IMR-90 (cell line): Measurements from ENCODE around the gene SHB. TPM values are rescaled to one million over a fixed set of nuclear protein-coding genes. Genes with fewer than 3 reads are reported as not detected.
A peak's percentile ranks its signal among the peaks of the same experiment; 100 is the strongest.

Experiments used
- ATAC-seq: fragments of 200-7000 bp; cut with Tn5 transposase; 2 replicates; pipeline ENCODE4 v1.9.1; 2020; ENCODE audit warnings: low read depth, mild to moderate bottlenecking, moderate library complexity
- BruUV-seq: library from RNA; stranded (reverse); fragments of 400-500 nt; replicated peaks from 2 replicates; lab custom pipeline; 2021; lab: Mats Ljungman, UMichigan
- CTCF ChIA-PET: fragments of 300-600 bp; formaldehyde crosslinking; extraction: SDS; loops from one replicate; lab custom pipeline; 2021; ENCODE audit warnings: antibody characterized with exemption; lab: Yijun Ruan, JAX
- POLR2A ChIA-PET: fragments of 300-600 bp; sonication (Branson Sonifier 250); formaldehyde crosslinking; loops from one replicate; lab custom pipeline; 2022; ENCODE audit warnings: antibody characterized with exemption; ENCODE audit not compliant: unreplicated experiment; lab: Charles Lee
- DNase-seq: peaks from one replicate; pipeline ENCODE4 v3.0.0; 2013
- H2AFZ ChIP-seq: replicated peaks from 2 replicates; pipeline ENCODE3; 2013; ENCODE audit warnings: low read length, mild to moderate bottlenecking; ENCODE audit not compliant: poor library complexity
- H2AK5ac ChIP-seq: 2 replicates; pipeline ENCODE4 v1.6.1; 2013; ENCODE audit warnings: low read depth, low read length, inconsistent platforms
- H2AK9ac ChIP-seq: replicated peaks from 2 replicates; pipeline ENCODE3; 2013; ENCODE audit warnings: mild to moderate bottlenecking, low read depth, low read length, moderate library complexity; ENCODE audit not compliant: poor library complexity
- H2BK120ac ChIP-seq: 2 replicates; pipeline ENCODE4 v1.6.1; 2013; ENCODE audit warnings: low read depth, low read length, inconsistent platforms
- H2BK15ac ChIP-seq: 3 replicates; pipeline ENCODE4 v1.6.1; 2013; ENCODE audit warnings: low read depth, low read length, inconsistent platforms
- H2BK20ac ChIP-seq: 2 replicates; pipeline ENCODE4 v1.6.1; 2013; ENCODE audit warnings: low read depth, mild to moderate bottlenecking, inconsistent platforms, low read length, moderate library complexity
- H2BK5ac ChIP-seq: 2 replicates; pipeline ENCODE4 v1.6.1; 2013; ENCODE audit warnings: mild to moderate bottlenecking, low read depth, low read length, inconsistent platforms; ENCODE audit not compliant: poor library complexity, severe bottlenecking
- H3K14ac ChIP-seq: replicated peaks from 2 replicates; pipeline ENCODE4 v1.6.1; 2013; ENCODE audit warnings: low read depth, low read length, inconsistent platforms
- H3K18ac ChIP-seq: 2 replicates; pipeline ENCODE4 v1.6.1; 2013; ENCODE audit warnings: low read depth, low read length, control low read depth
- H3K23ac ChIP-seq: 2 replicates; pipeline ENCODE4 v1.6.1; 2013; ENCODE audit warnings: low read depth, low read length, inconsistent platforms
- H3K27ac ChIP-seq: 2 replicates; pipeline ENCODE4 v1.5.1; 2013; ENCODE audit warnings: mild to moderate bottlenecking, control low read depth, low read length; ENCODE audit not compliant: insufficient read depth
- H3K27me3 ChIP-seq: 2 replicates; pipeline ENCODE4 v1.6.1; 2013; ENCODE audit warnings: low read length; ENCODE audit not compliant: control insufficient read depth, insufficient read depth
- H3K36me3 ChIP-seq: 2 replicates; pipeline ENCODE4 v1.6.1; 2013; ENCODE audit warnings: low read length, mixed read lengths; ENCODE audit not compliant: control insufficient read depth, insufficient read depth
- H3K4ac ChIP-seq: 2 replicates; pipeline ENCODE4 v1.6.1; 2013; ENCODE audit warnings: low read depth, low read length, inconsistent platforms
- H3K4me1 ChIP-seq: 2 replicates; pipeline ENCODE4 v1.6.1; 2013; ENCODE audit warnings: low read length, mixed read lengths; ENCODE audit not compliant: control insufficient read depth, insufficient read depth
- H3K4me2 ChIP-seq: 2 replicates; pipeline ENCODE4 v1.6.1; 2013; ENCODE audit warnings: low read depth, mild to moderate bottlenecking, control low read depth, low read length, moderate library complexity
- H3K4me3 ChIP-seq: 2 replicates; pipeline ENCODE4 v1.5.1; 2013; ENCODE audit warnings: low read depth, mild to moderate bottlenecking, control low read depth, low read length, moderate library complexity; ENCODE audit not compliant: insufficient read depth
- H3K56ac ChIP-seq: 2 replicates; pipeline ENCODE4 v1.6.1; 2013; ENCODE audit warnings: low read length, inconsistent platforms; ENCODE audit not compliant: insufficient read depth; ENCODE audit errors: extremely low read depth
- H3K79me1 ChIP-seq, 2 experiments: 2 replicates each; pipeline ENCODE4 v1.6.1; 2013; ENCODE audit warnings: low read length in 2 of 2, inconsistent platforms in 1 of 2, low read depth in 1 of 2
- H3K9ac ChIP-seq: 2 replicates; pipeline ENCODE4 v1.6.1; 2013; ENCODE audit warnings: low read depth, low read length, control low read depth
- H3K9me1 ChIP-seq: 2 replicates; pipeline ENCODE4 v1.6.1; 2013; ENCODE audit warnings: low read length, inconsistent platforms; ENCODE audit not compliant: insufficient read depth
- H3K9me3 ChIP-seq: 2 replicates; pipeline ENCODE4 v1.6.1; 2013; ENCODE audit warnings: low read length; ENCODE audit not compliant: control insufficient read depth, insufficient read depth
- H4K20me1 ChIP-seq: 2 replicates; pipeline ENCODE4 v1.6.1; 2013; ENCODE audit warnings: low read length, inconsistent platforms; ENCODE audit not compliant: insufficient read depth
- H4K5ac ChIP-seq: 2 replicates; pipeline ENCODE4 v1.6.1; 2013; ENCODE audit warnings: mild to moderate bottlenecking, low read depth, low read length, control low read depth
- H4K8ac ChIP-seq, 2 experiments: 2 replicates each; pipeline ENCODE4 v1.6.1; 2013; ENCODE audit warnings: low read depth in 2 of 2, low read length in 2 of 2, control low read depth in 1 of 2, inconsistent platforms in 1 of 2
- H4K91ac ChIP-seq: 2 replicates; pipeline ENCODE4 v1.6.1; 2013; ENCODE audit warnings: low read depth, low read length, inconsistent platforms; ENCODE audit not compliant: insufficient read depth
- BHLHE40 ChIP-seq: fragments of 150-350 bp; IDR thresholded peaks from 2 replicates; pipeline ENCODE4 v1.6.1; 2016; ENCODE audit warnings: mild to moderate bottlenecking, low read depth, low read length
- CEBPB ChIP-seq: IDR thresholded peaks from 2 replicates; pipeline ENCODE4 v1.6.1; 2012; ENCODE audit warnings: low read depth, low read length, improper control_type of control experiment
- CHD1 ChIP-seq: IDR thresholded peaks from 2 replicates; pipeline ENCODE4 v1.6.1; 2012; ENCODE audit warnings: low read depth, low read length, improper control_type of control experiment
- FOS ChIP-seq: fragments of 150-350 bp; IDR thresholded peaks from 2 replicates; pipeline ENCODE4 v1.6.1; 2016; ENCODE audit warnings: low read depth, low read length
- MAFK ChIP-seq: IDR thresholded peaks from 2 replicates; pipeline ENCODE4 v1.6.1; 2012; ENCODE audit warnings: low read depth, low read length, improper control_type of control experiment
- MAZ ChIP-seq: IDR thresholded peaks from 2 replicates; pipeline ENCODE4 v1.6.1; 2012; ENCODE audit warnings: low read depth, mild to moderate bottlenecking, low read length, improper control_type of control experiment, moderate library complexity, borderline replicate concordance
- MXI1 ChIP-seq: IDR thresholded peaks from 2 replicates; pipeline ENCODE4 v1.6.1; 2012; ENCODE audit warnings: low read depth, mild to moderate bottlenecking, low read length, moderate library complexity, borderline replicate concordance
- NFE2L2 ChIP-seq: fragments of 150-350 bp; IDR thresholded peaks from 2 replicates; pipeline ENCODE4 v1.6.1; 2016; ENCODE audit warnings: low read depth, mild to moderate bottlenecking, low read length
- POLR2A ChIP-seq: IDR thresholded peaks from 2 replicates; pipeline ENCODE4 v1.6.1; 2012; ENCODE audit warnings: mild to moderate bottlenecking, low read depth, low read length
- RAD21 ChIP-seq: IDR thresholded peaks from 2 replicates; pipeline ENCODE4 v1.6.1; 2012; ENCODE audit warnings: low read length, improper control_type of control experiment
- RCOR1 ChIP-seq: IDR thresholded peaks from 2 replicates; pipeline ENCODE4 v1.6.1; 2012; ENCODE audit warnings: mild to moderate bottlenecking, low read length, improper control_type of control experiment; ENCODE audit not compliant: insufficient replicate concordance
- RFX5 ChIP-seq: IDR thresholded peaks from 2 replicates; pipeline ENCODE4 v1.8.0; 2012; ENCODE audit warnings: low read depth, mild to moderate bottlenecking, low read length, moderate library complexity
- SMC3 ChIP-seq: fragments of 150-350 bp; IDR thresholded peaks from 2 replicates; pipeline ENCODE4 v1.6.1; 2016; ENCODE audit warnings: low read depth, mild to moderate bottlenecking, antibody characterized with exemption, low read length, moderate library complexity
- WGBS, 2 experiments: methylation state at CpG; one replicate each; pipeline versions ENCODE4 v1.1.5 to v1.1.7; 2013; ENCODE audit warnings: missing lambda C conversion rate in 2 of 2; ENCODE audit not compliant: insufficient read length in 1 of 2; ENCODE audit errors: extremely low coverage in 2 of 2; 5-methylcytosine and 5-hydroxymethylcytosine counted together
- dilution Hi-C: fragments of 300-500 bp; cut with HindIII; formaldehyde crosslinking; loops from one replicate; pipeline ENCODE4 v1.14.3; 2018; ENCODE audit warnings: low sequenced_read_pairs; ENCODE audit not compliant: unreplicated experiment
- in situ Hi-C: fragments of 300-500 bp; cut with MboI; formaldehyde crosslinking; loops from 3 replicates; pipeline ENCODE4 v1.14.3; 2019; ENCODE audit warnings: low sequenced_read_pairs, inconsistent platforms, mixed read lengths
- intact Hi-C: fragments of 100-400 bp; cut with micrococcal nuclease; formaldehyde crosslinking; loops from 2 replicates; pipeline ENCODE4 v1.10.0; 2022
- polyA plus RNA-seq, 3 experiments: library from polyadenylated mRNA; depleted of rRNA; stranded (reverse); fragments of >200 nt; gene quantifications; 2 replicates each; pipeline ENCODE4 v1.2.3, GENCODE V29; 2012; ENCODE audit warnings: low replicate concordance in 1 of 3
- total RNA-seq: library from RNA; depleted of rRNA; stranded (reverse); fragments of >200 nt; gene quantifications from 2 replicates; pipeline ENCODE4 v1.2.3, GENCODE V29; 2012
- TF ChIP-seq, protein P1 (sequence below): conservative IDR thresholded peaks from 2 replicates; pipeline ENCODE4 v1.5.1; 2012; ENCODE audit warnings: mild to moderate bottlenecking, low read depth, low read length, improper control_type of control experiment
- TF ChIP-seq, protein P2 (sequence below): fragments of 150-350 bp; IDR thresholded peaks from 2 replicates; pipeline ENCODE4 v1.6.1; 2016; ENCODE audit warnings: low read depth, mild to moderate bottlenecking, low read length, moderate library complexity, borderline replicate concordance

SHB gene
- total and polyA plus RNA-seq, 2 of the 4 experiments (the other 2 are of a cell fraction) = 6.1 to 20.4 TPM

- BruUV-seq = no TSS peak
- peak overlapping the region; percentile 99 for H4K91ac ChIP-seq
- POLR2A ChIA-PET = no interaction called here
- TF ChIP-seq BHLHE40 = peak; percentile 69
- peak; percentile 80; the same call in 1 of the 2 replicates for TF ChIP-seq MXI1
- TF ChIP-seq CHD1 = 0 out of 2 replicates have a peak, but pooled peaks have one; percentile 31
- peak; percentile 80 for TF ChIP-seq MAZ
- no peak for TF ChIP-seq RFX5
- peak; percentile 85 for TF ChIP-seq CEBPB
- peak; percentile 92 for TF ChIP-seq FOS
- 0 out of 2 replicates have a peak, but pooled peaks have one; percentile 16 for TF ChIP-seq RAD21
- TF ChIP-seq, protein P1, sequence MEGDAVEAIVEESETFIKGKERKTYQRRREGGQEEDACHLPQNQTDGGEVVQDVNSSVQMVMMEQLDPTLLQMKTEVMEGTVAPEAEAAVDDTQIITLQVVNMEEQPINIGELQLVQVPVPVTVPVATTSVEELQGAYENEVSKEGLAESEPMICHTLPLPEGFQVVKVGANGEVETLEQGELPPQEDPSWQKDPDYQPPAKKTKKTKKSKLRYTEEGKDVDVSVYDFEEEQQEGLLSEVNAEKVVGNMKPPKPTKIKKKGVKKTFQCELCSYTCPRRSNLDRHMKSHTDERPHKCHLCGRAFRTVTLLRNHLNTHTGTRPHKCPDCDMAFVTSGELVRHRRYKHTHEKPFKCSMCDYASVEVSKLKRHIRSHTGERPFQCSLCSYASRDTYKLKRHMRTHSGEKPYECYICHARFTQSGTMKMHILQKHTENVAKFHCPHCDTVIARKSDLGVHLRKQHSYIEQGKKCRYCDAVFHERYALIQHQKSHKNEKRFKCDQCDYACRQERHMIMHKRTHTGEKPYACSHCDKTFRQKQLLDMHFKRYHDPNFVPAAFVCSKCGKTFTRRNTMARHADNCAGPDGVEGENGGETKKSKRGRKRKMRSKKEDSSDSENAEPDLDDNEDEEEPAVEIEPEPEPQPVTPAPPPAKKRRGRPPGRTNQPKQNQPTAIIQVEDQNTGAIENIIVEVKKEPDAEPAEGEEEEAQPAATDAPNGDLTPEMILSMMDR = no peak
- peak; percentile 41 for TF ChIP-seq RCOR1
- TF ChIP-seq, protein P2, sequence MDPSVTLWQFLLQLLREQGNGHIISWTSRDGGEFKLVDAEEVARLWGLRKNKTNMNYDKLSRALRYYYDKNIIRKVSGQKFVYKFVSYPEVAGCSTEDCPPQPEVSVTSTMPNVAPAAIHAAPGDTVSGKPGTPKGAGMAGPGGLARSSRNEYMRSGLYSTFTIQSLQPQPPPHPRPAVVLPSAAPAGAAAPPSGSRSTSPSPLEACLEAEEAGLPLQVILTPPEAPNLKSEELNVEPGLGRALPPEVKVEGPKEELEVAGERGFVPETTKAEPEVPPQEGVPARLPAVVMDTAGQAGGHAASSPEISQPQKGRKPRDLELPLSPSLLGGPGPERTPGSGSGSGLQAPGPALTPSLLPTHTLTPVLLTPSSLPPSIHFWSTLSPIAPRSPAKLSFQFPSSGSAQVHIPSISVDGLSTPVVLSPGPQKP = no peak
- TF ChIP-seq SMC3 = peak; percentile 28
- TF ChIP-seq POLR2A = peak; percentile 65; the same call in 1 of the 2 replicates
- TF ChIP-seq MAFK = peak; percentile 55
- TF ChIP-seq NFE2L2 = peak; percentile 80
Observed at GRCh38 chr9:37953775-37954437, 115.1 kb downstream of the SHB start.

More at GRCh38 chr9:37953775-37954437, 115.1 kb downstream of the SHB start:
- H3K9me3 ChIP-seq = no peaks in the 10 kb centered on the region
- ATAC-seq (peak; percentile 74), DNase-seq (peak; percentile 100)
- CTCF ChIA-PET = no interaction called here
- peak overlapping the region; percentile 95 for H3K18ac ChIP-seq
- WGBS, 2 experiments = 0% methylated on average over 5 of the region's 14 CpGs; no CpG with 5 or more reads in 1 of the 2 experiments
- H4K20me1 ChIP-seq = peaks cover 13% of the 10 kb centered on the region
- peak overlapping the region; percentile 92; the same call in 1 of the 2 replicates for H3K14ac ChIP-seq
- peak overlapping the region; percentile 98 for H2BK20ac ChIP-seq
- H3K27ac ChIP-seq = peak overlapping the region; percentile 87
- in situ Hi-C loops = no loop called here
- peak overlapping the region; percentile 94 for H4K5ac ChIP-seq
- H3K23ac ChIP-seq = peak overlapping the region; percentile 95; the same call in 1 of the 2 replicates
- H3K79me1 ChIP-seq = peaks cover 29 to 91% of the 10 kb centered on the region in 2 experiments; a peak in 3 of 4 replicates
- H2BK120ac ChIP-seq = peak overlapping the region; percentile 99
- H2AK9ac ChIP-seq = peak overlapping the region; percentile 90
- peak overlapping the region; percentile 81 for H3K56ac ChIP-seq
- intact Hi-C loops = loop anchor here (5.0 kb wide), 2 partner anchors 83 to 113 kb away; partner anchors contain the start of gene SHB
- H2BK15ac ChIP-seq = peak overlapping the region; percentile 97; the same call in 2 of the 3 replicates
- no peak overlapping the region for H3K4me3 ChIP-seq
- dilution Hi-C loops = no loop called here
- H3K4me1 ChIP-seq = peaks cover 28% of the 10 kb centered on the region
- H3K27me3 ChIP-seq = no peaks in the 10 kb centered on the region
- peaks cover 53% of the 10 kb centered on the region for H3K9me1 ChIP-seq
- H2BK5ac ChIP-seq = peak overlapping the region; percentile 100
- peak overlapping the region; percentile 100 for H2AK5ac ChIP-seq
- peaks cover 52% of the 10 kb centered on the region for H3K36me3 ChIP-seq
- peak overlapping the region; percentile 48 for H2AFZ ChIP-seq
- H3K4me2 ChIP-seq = peak overlapping the region; percentile 38
- peak overlapping the region; percentile 98 for H3K4ac ChIP-seq
- H3K9ac ChIP-seq = peak overlapping the region; percentile 16; the same call in 1 of the 2 replicates
- H4K8ac ChIP-seq = peak overlapping the region; percentile 95 to 97
